Measurements from ENCODE around the gene ARVCF. TPM values are rescaled to one million over a fixed set of nuclear protein-coding genes. Genes with fewer than 3 reads are reported as not detected.

Gene ARVCF
- total and polyA plus RNA-seq, 9 of the 15 experiments (the other 6 are each of a cell fraction or from before 2014, with no cell fraction given), result 0.03 to 97.4 (median 15.6) TPM

- 0 out of 4 replicates have a peak, but pooled peaks of 1 of the 2 experiments have one; percentile 35 for TF ChIP-seq UBTF (IDR thresholded peaks at IDR 0.05; ENCODE audit: borderline replicate concordance in 1 of 2, low read depth in 2 of 2, low read length in 2 of 2)
- TF ChIP-seq, protein P1, sequence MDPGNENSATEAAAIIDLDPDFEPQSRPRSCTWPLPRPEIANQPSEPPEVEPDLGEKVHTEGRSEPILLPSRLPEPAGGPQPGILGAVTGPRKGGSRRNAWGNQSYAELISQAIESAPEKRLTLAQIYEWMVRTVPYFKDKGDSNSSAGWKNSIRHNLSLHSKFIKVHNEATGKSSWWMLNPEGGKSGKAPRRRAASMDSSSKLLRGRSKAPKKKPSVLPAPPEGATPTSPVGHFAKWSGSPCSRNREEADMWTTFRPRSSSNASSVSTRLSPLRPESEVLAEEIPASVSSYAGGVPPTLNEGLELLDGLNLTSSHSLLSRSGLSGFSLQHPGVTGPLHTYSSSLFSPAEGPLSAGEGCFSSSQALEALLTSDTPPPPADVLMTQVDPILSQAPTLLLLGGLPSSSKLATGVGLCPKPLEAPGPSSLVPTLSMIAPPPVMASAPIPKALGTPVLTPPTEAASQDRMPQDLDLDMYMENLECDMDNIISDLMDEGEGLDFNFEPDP (CRISPR knock-in tag; IDR thresholded peaks at IDR 0.05), result 0 out of 2 replicates have a peak, but pooled peaks have one; percentile 30
- TF ChIP-seq, protein P2, sequence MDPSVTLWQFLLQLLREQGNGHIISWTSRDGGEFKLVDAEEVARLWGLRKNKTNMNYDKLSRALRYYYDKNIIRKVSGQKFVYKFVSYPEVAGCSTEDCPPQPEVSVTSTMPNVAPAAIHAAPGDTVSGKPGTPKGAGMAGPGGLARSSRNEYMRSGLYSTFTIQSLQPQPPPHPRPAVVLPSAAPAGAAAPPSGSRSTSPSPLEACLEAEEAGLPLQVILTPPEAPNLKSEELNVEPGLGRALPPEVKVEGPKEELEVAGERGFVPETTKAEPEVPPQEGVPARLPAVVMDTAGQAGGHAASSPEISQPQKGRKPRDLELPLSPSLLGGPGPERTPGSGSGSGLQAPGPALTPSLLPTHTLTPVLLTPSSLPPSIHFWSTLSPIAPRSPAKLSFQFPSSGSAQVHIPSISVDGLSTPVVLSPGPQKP (CRISPR knock-in tag; IDR thresholded peaks at IDR 0.05), result no peak
- TF ChIP-seq, protein P3, sequence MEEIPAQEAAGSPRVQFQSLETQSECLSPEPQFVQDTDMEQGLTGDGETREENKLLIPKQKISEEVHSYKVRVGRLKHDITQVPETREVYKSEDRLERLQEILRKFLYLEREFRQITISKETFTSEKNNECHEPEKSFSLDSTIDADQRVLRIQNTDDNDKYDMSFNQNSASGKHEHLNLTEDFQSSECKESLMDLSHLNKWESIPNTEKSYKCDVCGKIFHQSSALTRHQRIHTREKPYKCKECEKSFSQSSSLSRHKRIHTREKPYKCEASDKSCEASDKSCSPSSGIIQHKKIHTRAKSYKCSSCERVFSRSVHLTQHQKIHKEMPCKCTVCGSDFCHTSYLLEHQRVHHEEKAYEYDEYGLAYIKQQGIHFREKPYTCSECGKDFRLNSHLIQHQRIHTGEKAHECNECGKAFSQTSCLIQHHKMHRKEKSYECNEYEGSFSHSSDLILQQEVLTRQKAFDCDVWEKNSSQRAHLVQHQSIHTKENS (CRISPR knock-in tag; IDR thresholded peaks at IDR 0.05), result no peak
- TF ChIP-seq, protein P4, sequence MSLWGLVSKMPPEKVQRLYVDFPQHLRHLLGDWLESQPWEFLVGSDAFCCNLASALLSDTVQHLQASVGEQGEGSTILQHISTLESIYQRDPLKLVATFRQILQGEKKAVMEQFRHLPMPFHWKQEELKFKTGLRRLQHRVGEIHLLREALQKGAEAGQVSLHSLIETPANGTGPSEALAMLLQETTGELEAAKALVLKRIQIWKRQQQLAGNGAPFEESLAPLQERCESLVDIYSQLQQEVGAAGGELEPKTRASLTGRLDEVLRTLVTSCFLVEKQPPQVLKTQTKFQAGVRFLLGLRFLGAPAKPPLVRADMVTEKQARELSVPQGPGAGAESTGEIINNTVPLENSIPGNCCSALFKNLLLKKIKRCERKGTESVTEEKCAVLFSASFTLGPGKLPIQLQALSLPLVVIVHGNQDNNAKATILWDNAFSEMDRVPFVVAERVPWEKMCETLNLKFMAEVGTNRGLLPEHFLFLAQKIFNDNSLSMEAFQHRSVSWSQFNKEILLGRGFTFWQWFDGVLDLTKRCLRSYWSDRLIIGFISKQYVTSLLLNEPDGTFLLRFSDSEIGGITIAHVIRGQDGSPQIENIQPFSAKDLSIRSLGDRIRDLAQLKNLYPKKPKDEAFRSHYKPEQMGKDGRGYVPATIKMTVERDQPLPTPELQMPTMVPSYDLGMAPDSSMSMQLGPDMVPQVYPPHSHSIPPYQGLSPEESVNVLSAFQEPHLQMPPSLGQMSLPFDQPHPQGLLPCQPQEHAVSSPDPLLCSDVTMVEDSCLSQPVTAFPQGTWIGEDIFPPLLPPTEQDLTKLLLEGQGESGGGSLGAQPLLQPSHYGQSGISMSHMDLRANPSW (CRISPR knock-in tag; IDR thresholded peaks at IDR 0.05), result no peak
- TF ChIP-seq SREBF2 (CRISPR knock-in tag; IDR thresholded peaks at IDR 0.05), result no peak
- TF ChIP-seq, protein P5, sequence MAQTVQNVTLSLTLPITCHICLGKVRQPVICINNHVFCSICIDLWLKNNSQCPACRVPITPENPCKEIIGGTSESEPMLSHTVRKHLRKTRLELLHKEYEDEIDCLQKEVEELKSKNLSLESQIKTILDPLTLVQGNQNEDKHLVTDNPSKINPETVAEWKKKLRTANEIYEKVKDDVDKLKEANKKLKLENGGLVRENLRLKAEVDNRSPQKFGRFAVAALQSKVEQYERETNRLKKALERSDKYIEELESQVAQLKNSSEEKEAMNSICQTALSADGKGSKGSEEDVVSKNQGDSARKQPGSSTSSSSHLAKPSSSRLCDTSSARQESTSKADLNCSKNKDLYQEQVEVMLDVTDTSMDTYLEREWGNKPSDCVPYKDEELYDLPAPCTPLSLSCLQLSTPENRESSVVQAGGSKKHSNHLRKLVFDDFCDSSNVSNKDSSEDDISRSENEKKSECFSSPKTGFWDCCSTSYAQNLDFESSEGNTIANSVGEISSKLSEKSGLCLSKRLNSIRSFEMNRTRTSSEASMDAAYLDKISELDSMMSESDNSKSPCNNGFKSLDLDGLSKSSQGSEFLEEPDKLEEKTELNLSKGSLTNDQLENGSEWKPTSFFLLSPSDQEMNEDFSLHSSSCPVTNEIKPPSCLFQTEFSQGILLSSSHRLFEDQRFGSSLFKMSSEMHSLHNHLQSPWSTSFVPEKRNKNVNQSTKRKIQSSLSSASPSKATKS (CRISPR knock-in tag; IDR thresholded peaks at IDR 0.05), result no peak
- TF ChIP-seq, protein P6, sequence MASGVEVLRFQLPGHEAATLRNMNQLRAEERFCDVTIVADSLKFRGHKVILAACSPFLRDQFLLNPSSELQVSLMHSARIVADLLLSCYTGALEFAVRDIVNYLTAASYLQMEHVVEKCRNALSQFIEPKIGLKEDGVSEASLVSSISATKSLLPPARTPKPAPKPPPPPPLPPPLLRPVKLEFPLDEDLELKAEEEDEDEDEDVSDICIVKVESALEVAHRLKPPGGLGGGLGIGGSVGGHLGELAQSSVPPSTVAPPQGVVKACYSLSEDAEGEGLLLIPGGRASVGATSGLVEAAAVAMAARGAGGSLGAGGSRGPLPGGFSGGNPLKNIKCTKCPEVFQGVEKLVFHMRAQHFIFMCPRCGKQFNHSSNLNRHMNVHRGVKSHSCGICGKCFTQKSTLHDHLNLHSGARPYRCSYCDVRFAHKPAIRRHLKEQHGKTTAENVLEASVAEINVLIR (CRISPR knock-in tag; IDR thresholded peaks at IDR 0.05), result no peak
Observed at GRCh38 chr22:20010307-20011122, 6.1 kb downstream of the ARVCF start (continued).

Data from K562 (cell line).